Measurements from ENCODE around the gene IL1RAPL2. TPM values are rescaled to one million over a fixed set of nuclear protein-coding genes. Genes with fewer than 3 reads are reported as not detected.

Gene IL1RAPL2
- total RNA-seq, 1 donor from 2014 or later = not detected

DNA sequence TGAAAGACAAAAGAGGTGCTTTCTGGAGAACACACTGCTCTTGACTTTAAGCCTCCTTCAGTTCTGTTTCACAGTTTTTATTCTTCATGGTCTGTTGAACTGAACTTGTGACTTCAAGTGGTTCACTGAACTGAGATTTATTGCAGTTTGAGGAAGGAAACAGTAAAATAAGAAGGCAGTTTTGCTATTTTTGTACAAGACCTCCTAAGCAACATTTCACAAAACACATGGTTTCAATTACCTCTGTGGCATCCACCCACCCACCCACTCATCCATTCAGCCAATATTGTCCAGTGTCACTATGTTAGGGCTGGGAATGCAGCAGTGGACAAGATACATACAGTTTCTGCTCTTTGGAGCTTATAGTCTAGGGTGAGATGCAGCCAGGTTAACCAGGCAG, 131.3 kb downstream of the IL1RAPL2 start:
- no peaks in the 10 kb centered on the region for H3K27me3 ChIP-seq (ENCODE audit: low read depth)
- no peak overlapping the region for H3K4me3 ChIP-seq
- no peaks in the 10 kb centered on the region for H3K9me3 ChIP-seq (replicated peaks)
- TF ChIP-seq, protein P1, sequence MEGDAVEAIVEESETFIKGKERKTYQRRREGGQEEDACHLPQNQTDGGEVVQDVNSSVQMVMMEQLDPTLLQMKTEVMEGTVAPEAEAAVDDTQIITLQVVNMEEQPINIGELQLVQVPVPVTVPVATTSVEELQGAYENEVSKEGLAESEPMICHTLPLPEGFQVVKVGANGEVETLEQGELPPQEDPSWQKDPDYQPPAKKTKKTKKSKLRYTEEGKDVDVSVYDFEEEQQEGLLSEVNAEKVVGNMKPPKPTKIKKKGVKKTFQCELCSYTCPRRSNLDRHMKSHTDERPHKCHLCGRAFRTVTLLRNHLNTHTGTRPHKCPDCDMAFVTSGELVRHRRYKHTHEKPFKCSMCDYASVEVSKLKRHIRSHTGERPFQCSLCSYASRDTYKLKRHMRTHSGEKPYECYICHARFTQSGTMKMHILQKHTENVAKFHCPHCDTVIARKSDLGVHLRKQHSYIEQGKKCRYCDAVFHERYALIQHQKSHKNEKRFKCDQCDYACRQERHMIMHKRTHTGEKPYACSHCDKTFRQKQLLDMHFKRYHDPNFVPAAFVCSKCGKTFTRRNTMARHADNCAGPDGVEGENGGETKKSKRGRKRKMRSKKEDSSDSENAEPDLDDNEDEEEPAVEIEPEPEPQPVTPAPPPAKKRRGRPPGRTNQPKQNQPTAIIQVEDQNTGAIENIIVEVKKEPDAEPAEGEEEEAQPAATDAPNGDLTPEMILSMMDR (IDR thresholded peaks at IDR 0.05; ENCODE audit: borderline replicate concordance) = no peak
- H3K4me1 ChIP-seq = no peaks in the 10 kb centered on the region
- H3K27ac ChIP-seq (replicated peaks) = no peak overlapping the region
- intact Hi-C loops (cut with micrococcal nuclease) = no loop called here
- H3K36me3 ChIP-seq = no peaks in the 10 kb centered on the region
- no peak for DNase-seq

DNA sequence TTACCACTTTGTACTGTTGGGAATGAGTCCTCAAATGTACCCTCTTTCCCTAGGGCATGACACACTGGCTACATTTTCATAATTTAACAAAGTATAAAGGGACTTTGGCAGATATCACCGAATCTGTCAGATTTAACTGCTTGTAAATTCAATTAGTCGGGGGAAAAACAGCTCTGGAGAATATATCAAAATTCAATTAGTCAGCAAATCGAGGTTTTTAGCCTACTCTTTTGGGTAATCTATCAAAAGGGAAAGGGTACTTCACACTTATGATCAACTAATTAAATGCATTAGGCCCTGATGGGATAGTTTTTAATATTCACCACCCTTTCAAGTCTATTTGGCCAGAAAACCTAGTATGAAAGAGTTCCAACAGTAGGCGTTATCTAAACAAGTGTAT, 141.0 kb downstream of the IL1RAPL2 start:
- Histone ChIP-seq H3K4me1 (no peaks in the 10 kb centered on the region), H3K4me3 (no peak overlapping the region), H3K27ac (replicated peaks) (no peak overlapping the region), H3K9me3 (replicated peaks) (no peaks in the 10 kb centered on the region), H3K36me3 (no peaks in the 10 kb centered on the region), H3K27me3 (ENCODE audit: low read depth) (no peaks in the 10 kb centered on the region)
- intact Hi-C loops (cut with micrococcal nuclease) = no loop called here
- TF ChIP-seq, protein P1 (IDR thresholded peaks at IDR 0.05; ENCODE audit: borderline replicate concordance) = no peak
- no peak for DNase-seq

DNA sequence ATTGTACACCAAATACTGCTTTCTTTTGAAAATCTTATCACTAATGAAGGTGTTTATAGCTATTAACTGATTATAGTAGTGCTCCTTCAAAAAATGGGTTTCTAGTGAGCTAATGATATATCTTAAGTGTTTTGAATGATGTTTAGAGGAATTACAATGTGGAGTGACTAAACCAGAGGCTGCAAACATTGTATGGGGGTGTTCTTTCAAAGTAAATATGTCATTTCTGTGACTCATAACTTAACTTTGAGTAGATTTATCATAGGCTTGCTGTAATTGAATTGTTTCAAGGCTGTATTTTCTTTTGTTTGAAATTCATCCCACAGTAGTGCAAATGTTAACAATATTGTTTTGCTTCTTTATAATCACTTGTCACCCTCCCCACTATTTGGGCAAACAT, 141.6 kb downstream of the IL1RAPL2 start:
- H3K27me3 ChIP-seq (ENCODE audit: low read depth) = no peaks in the 10 kb centered on the region
- DNase-seq = no peak
- no peaks in the 10 kb centered on the region for H3K36me3 ChIP-seq
- H3K9me3 ChIP-seq (replicated peaks) = no peaks in the 10 kb centered on the region
- no peak overlapping the region for H3K4me3 ChIP-seq
- no peak overlapping the region for H3K27ac ChIP-seq (replicated peaks)
- intact Hi-C loops (cut with micrococcal nuclease) = no loop called here
- TF ChIP-seq, protein P1 (IDR thresholded peaks at IDR 0.05; ENCODE audit: borderline replicate concordance) = no peak
- no peaks in the 10 kb centered on the region for H3K4me1 ChIP-seq

DNA sequence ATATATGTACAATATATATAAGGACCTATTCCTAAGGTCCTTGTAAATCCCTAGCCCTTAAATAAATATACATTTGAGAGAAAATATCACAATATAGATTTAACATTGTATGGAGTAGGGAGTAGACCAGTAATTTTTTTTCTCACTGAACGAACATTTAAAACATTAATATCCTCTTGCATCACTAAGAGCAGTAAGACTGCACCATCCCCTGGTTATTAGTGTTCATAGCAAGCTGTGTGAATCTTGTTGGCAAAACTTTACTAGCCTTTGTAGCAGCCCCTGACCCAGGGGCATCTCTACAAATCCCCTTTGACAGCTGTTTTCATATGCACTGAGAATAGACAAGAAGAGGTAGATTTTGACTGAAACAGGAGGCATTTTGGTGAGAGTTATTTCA, 146.5 kb downstream of the IL1RAPL2 start:
- Histone ChIP-seq H3K4me3 (no peak overlapping the region), H3K9me3 (replicated peaks) (no peaks in the 10 kb centered on the region), H3K4me1 (no peaks in the 10 kb centered on the region), H3K36me3 (no peaks in the 10 kb centered on the region), H3K27me3 (ENCODE audit: low read depth) (no peaks in the 10 kb centered on the region), H3K27ac (replicated peaks) (no peak overlapping the region)
- TF ChIP-seq, protein P1 (IDR thresholded peaks at IDR 0.05; ENCODE audit: borderline replicate concordance) = no peak
- intact Hi-C loops (cut with micrococcal nuclease) = no loop called here
- DNase-seq = no peak

DNA sequence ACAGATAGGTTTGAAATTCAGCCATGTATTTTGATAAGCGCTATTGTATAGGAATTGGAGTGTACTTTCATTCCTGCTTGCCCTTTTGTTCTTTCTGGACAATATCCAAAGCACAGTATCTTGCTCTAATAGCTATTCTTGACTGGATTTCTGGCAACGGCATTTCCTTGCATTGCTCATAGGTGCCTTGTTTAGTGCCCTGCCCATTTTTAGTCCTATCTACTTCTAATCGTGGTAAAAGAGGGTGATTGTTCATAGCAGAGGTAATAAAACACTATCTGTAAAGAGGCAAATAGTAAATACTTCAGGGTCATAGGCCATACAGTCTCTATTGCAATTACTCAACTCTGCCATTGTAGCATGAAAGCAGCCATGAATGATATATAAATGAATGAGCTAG, 155.9 kb downstream of the IL1RAPL2 start:
- H3K4me3 ChIP-seq = no peak overlapping the region
- H3K27me3 ChIP-seq (ENCODE audit: low read depth) = no peaks in the 10 kb centered on the region
- intact Hi-C loops (cut with micrococcal nuclease) = no loop called here
- H3K9me3 ChIP-seq (replicated peaks) = no peaks in the 10 kb centered on the region
- H3K27ac ChIP-seq (replicated peaks) = no peak overlapping the region
- TF ChIP-seq, protein P1 (IDR thresholded peaks at IDR 0.05; ENCODE audit: borderline replicate concordance) = no peak
- no peaks in the 10 kb centered on the region for H3K4me1 ChIP-seq
- DNase-seq = no peak
- H3K36me3 ChIP-seq = no peaks in the 10 kb centered on the region

DNA sequence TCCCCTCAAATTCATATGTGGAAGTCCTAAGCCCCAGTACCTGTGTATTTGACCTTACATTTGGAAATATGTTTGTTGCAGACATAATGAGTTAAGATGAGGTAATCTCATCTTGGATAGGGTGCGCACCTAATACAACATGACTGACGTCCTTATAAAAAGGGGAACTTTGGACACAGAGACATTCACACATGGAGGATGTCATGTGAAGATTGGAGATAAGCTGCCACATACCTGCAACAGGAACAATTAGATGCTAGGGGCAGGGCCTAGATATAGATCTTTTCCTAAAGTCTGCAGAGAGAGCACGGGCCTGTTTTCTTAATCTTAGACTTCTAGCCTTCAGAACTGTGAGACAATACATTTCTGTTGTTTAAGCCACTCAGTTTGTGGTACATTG, 162.5 kb downstream of the IL1RAPL2 start:
- intact Hi-C loops (cut with micrococcal nuclease) = no loop called here
- no peak for DNase-seq
- no peaks in the 10 kb centered on the region for H3K4me1 ChIP-seq
- TF ChIP-seq, protein P1 (IDR thresholded peaks at IDR 0.05; ENCODE audit: borderline replicate concordance) = no peak
- H3K9me3 ChIP-seq (replicated peaks) = no peaks in the 10 kb centered on the region
- no peak overlapping the region for H3K4me3 ChIP-seq
- H3K27ac ChIP-seq (replicated peaks) = no peak overlapping the region
- no peaks in the 10 kb centered on the region for H3K27me3 ChIP-seq (ENCODE audit: low read depth)
- no peaks in the 10 kb centered on the region for H3K36me3 ChIP-seq

Data from left ventricle myocardium inferior (tissue), 1 donor.